GM23338 (cell line): ENCODE data around the gene INPP4B. TPM values are rescaled to one million over a fixed set of nuclear protein-coding genes. Genes with fewer than 3 reads are reported as not detected.

Experiments used
- ATAC-seq: fragments of 200-7000 bp; cut with Tn5 transposase; 3 replicates; pipeline ENCODE4 v1.9.1; 2020
- DNase-seq: peaks from one replicate; pipeline ENCODE4 v3.0.0-alpha.2; 2015; ENCODE audit warnings: low spot score
- H2AFZ ChIP-seq: fragments of 200-600 bp; sonication (generic); 2 replicates; pipeline ENCODE4 v1.8.0; 2016; ENCODE audit warnings: antibody characterized with exemption, mild to moderate bottlenecking, moderate library complexity
- H3F3A ChIP-seq: fragments of 200-600 bp; sonication (generic); replicated peaks from 2 replicates; pipeline ENCODE4 v1.8.0; 2017; ENCODE audit warnings: antibody characterized with exemption, mixed run types, low read depth
- H3K27ac ChIP-seq: fragments of 200-600 bp; sonication (generic); 2 replicates; pipeline ENCODE4 v1.6.1; 2016; ENCODE audit warnings: low read depth
- H3K27me3 ChIP-seq: fragments of 200-600 bp; sonication (generic); 2 replicates; pipeline ENCODE4 v1.8.0; 2016; ENCODE audit warnings: mild to moderate bottlenecking, mixed run types, moderate library complexity; ENCODE audit not compliant: insufficient read depth
- H3K36me3 ChIP-seq: fragments of 200-600 bp; sonication (generic); 2 replicates; pipeline ENCODE4 v1.8.0; 2016; ENCODE audit warnings: mild to moderate bottlenecking; ENCODE audit not compliant: insufficient read depth
- H3K4me1 ChIP-seq: fragments of 200-600 bp; sonication (generic); 2 replicates; pipeline ENCODE4 v1.8.0; 2016; ENCODE audit warnings: mild to moderate bottlenecking, moderate library complexity; ENCODE audit not compliant: insufficient read depth
- H3K4me2 ChIP-seq: fragments of 200-600 bp; sonication (generic); 2 replicates; pipeline ENCODE4 v1.7.1; 2017; ENCODE audit warnings: mixed run types
- H3K4me3 ChIP-seq: fragments of 200-600 bp; sonication (generic); 2 replicates; pipeline ENCODE4 v1.6.1; 2016; ENCODE audit warnings: mixed run types
- H3K79me2 ChIP-seq: fragments of 200-600 bp; sonication (generic); replicated peaks from 2 replicates; pipeline ENCODE4 v1.8.0; 2017; ENCODE audit warnings: mild to moderate bottlenecking; ENCODE audit not compliant: insufficient read depth
- H3K9me2 ChIP-seq: fragments of 200-600 bp; sonication (generic); 2 replicates; pipeline ENCODE4 v1.8.0; 2017; ENCODE audit not compliant: insufficient read depth
- H4K20me1 ChIP-seq: fragments of 200-600 bp; sonication (generic); replicated peaks from 2 replicates; pipeline ENCODE4 v1.8.0; 2017; ENCODE audit warnings: mild to moderate bottlenecking; ENCODE audit not compliant: insufficient read depth
- H3K27ac Mint-ChIP-seq: 2 replicates; pipeline ENCODE4 v1.8.0; 2020; ENCODE audit warnings: inconsistent platforms, mild to moderate bottlenecking, moderate library complexity, mixed read lengths
- H3K27me3 Mint-ChIP-seq: 3 replicates; pipeline ENCODE4 v1.8.0; 2022; ENCODE audit warnings: low read depth, mild to moderate bottlenecking, moderate library complexity, mixed read lengths, inconsistent platforms; ENCODE audit not compliant: insufficient read depth, poor library complexity
- H3K36me3 Mint-ChIP-seq: 3 replicates; pipeline ENCODE4 v1.8.0; 2021; ENCODE audit warnings: low read depth, mild to moderate bottlenecking, inconsistent platforms, moderate library complexity, mixed read lengths
- H3K4me1 Mint-ChIP-seq: 3 replicates; pipeline ENCODE4 v1.8.0; 2020; ENCODE audit warnings: mild to moderate bottlenecking, inconsistent platforms, mixed read lengths
- H3K4me3 Mint-ChIP-seq: 3 replicates; pipeline ENCODE4 v1.8.0; 2021; ENCODE audit warnings: moderate library complexity, mild to moderate bottlenecking, inconsistent platforms, mixed read lengths
- H3K9me3 Mint-ChIP-seq: 3 replicates; pipeline ENCODE4 v1.8.0; 2020; ENCODE audit warnings: moderate library complexity, mild to moderate bottlenecking, inconsistent platforms, mixed read lengths
- CREB1 ChIP-seq: fragments of 250-450 bp; sonication (Bioruptor Pico); IDR thresholded peaks from 2 replicates; pipeline ENCODE4 v1.5.0; 2020; ENCODE audit warnings: low read depth, mild to moderate bottlenecking, moderate library complexity
- EZH2 ChIP-seq: fragments of 200-600 bp; sonication (generic); IDR thresholded peaks from one replicate; pipeline ENCODE4 v1.8.0; 2017; ENCODE audit warnings: antibody characterized with exemption, mild to moderate bottlenecking, low read depth; ENCODE audit not compliant: unreplicated experiment
- NANOG ChIP-seq: IDR thresholded peaks from 2 replicates; pipeline ENCODE4 v1.6.1; 2016; ENCODE audit warnings: antibody characterized with exemption, borderline replicate concordance
- POLR2AphosphoS5 ChIP-seq: IDR thresholded peaks from 2 replicates; pipeline ENCODE4 v1.6.1; 2016; ENCODE audit warnings: antibody characterized with exemption, low read depth
- STAT1 ChIP-seq: IDR thresholded peaks from one replicate; pipeline ENCODE4 v1.6.1; 2016; ENCODE audit warnings: antibody characterized with exemption; ENCODE audit not compliant: unreplicated experiment
- ZNF114 ChIP-seq: fragments of 250-450 bp; sonication (Bioruptor Pico); IDR thresholded peaks from 2 replicates; pipeline ENCODE4 v1.5.0; 2020; ENCODE audit warnings: mild to moderate bottlenecking, moderate library complexity
- ZNF331 ChIP-seq: fragments of 250-450 bp; sonication (Bioruptor Pico); IDR thresholded peaks from 2 replicates; pipeline ENCODE4 v1.5.0; 2020; ENCODE audit warnings: low read depth, mild to moderate bottlenecking, moderate library complexity
- polyA plus RNA-seq: library from polyadenylated mRNA; unstranded; fragments of >200 nt; fragmentation: Nextera tagmentation; extraction: Ambion mirVana; gene quantifications from 2 replicates; pipeline ENCODE4 v1.2.1, GENCODE V29; 2016
- total RNA-seq: library from RNA; depleted of rRNA; stranded (reverse); fragments of >200 nt; shearing (Covaris generic); gene quantifications from 2 replicates; pipeline ENCODE4 v1.2.3, GENCODE V29; 2014
- TF ChIP-seq, protein P1 (sequence below), 2 experiments: fragments of 200-600 bp in 1 of 2; sonication (generic) in 1 of 2; conservative IDR thresholded peaks; 2 replicates each; pipeline versions ENCODE4 v1.5.1 to v1.6.1; 2016 to 2017; ENCODE audit warnings: antibody characterized with exemption in 2 of 2, low read depth in 2 of 2, mild to moderate bottlenecking in 2 of 2, moderate library complexity in 1 of 2
- TF ChIP-seq, protein P2 (sequence below): IDR thresholded peaks from one replicate; pipeline ENCODE4 v1.6.1; 2018; ENCODE audit warnings: antibody characterized with exemption; ENCODE audit not compliant: unreplicated experiment
- TF ChIP-seq, protein P3 (sequence below): fragments of 250-450 bp; sonication (Bioruptor Pico); IDR thresholded peaks from 2 replicates; pipeline ENCODE4 v1.5.0; 2020; ENCODE audit warnings: mild to moderate bottlenecking, moderate library complexity
- TF ChIP-seq, protein P4 (sequence below): IDR thresholded peaks from 2 replicates; pipeline ENCODE4 v1.6.1; 2016; ENCODE audit warnings: antibody characterized with exemption

Gene INPP4B
- total and polyA plus RNA-seq, 2 experiments from 2014 or later, result 0.11 to 0.14 TPM

DNA sequence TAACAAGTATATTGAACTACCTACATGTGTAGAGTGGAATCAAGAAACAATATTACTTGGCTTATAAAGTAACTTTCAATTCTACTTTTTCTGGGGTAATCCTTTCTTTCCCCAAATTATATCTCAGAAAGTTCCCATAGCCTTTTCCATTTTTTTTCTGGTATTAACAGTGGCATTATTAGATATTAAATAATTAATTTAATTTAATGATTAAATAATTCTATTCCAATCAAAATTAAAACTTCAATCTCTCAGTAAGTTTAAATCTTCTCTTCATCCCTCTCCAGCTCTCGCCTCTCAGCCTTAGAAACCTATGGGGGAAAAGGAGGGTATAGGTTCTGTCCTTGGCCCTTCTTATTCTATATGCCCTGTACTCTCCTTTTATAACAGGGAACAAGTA lies 262.4 kb downstream of the INPP4B start:
- Histone ChIP-seq H3K79me2 (no peaks in the 10 kb centered on the region), H4K20me1 (no peaks in the 10 kb centered on the region), H3K9me2 (no peaks in the 10 kb centered on the region), H3K27ac (no peak overlapping the region), H3F3A (no peaks in the 10 kb centered on the region), H3K27me3 (no peaks in the 10 kb centered on the region), H2AFZ (no peak overlapping the region), H3K36me3 (no peaks in the 10 kb centered on the region), H3K4me3 (no peak overlapping the region), H3K4me2 (no peak overlapping the region), H3K4me1 (no peaks in the 10 kb centered on the region)
- TF ChIP-seq CREB1 (CRISPR knock-in tag) (no peak), POLR2AphosphoS5 (no peak), NANOG (no peak), ZNF114 (no peak), STAT1 (no peak), EZH2 (no peak), ZNF331 (CRISPR knock-in tag) (no peak)
- TF ChIP-seq, protein P1, sequence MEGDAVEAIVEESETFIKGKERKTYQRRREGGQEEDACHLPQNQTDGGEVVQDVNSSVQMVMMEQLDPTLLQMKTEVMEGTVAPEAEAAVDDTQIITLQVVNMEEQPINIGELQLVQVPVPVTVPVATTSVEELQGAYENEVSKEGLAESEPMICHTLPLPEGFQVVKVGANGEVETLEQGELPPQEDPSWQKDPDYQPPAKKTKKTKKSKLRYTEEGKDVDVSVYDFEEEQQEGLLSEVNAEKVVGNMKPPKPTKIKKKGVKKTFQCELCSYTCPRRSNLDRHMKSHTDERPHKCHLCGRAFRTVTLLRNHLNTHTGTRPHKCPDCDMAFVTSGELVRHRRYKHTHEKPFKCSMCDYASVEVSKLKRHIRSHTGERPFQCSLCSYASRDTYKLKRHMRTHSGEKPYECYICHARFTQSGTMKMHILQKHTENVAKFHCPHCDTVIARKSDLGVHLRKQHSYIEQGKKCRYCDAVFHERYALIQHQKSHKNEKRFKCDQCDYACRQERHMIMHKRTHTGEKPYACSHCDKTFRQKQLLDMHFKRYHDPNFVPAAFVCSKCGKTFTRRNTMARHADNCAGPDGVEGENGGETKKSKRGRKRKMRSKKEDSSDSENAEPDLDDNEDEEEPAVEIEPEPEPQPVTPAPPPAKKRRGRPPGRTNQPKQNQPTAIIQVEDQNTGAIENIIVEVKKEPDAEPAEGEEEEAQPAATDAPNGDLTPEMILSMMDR (conservative IDR thresholded peaks at IDR 0.05; ENCODE audit: low read depth in 2 of 2), result no peak
- TF ChIP-seq, protein P2, sequence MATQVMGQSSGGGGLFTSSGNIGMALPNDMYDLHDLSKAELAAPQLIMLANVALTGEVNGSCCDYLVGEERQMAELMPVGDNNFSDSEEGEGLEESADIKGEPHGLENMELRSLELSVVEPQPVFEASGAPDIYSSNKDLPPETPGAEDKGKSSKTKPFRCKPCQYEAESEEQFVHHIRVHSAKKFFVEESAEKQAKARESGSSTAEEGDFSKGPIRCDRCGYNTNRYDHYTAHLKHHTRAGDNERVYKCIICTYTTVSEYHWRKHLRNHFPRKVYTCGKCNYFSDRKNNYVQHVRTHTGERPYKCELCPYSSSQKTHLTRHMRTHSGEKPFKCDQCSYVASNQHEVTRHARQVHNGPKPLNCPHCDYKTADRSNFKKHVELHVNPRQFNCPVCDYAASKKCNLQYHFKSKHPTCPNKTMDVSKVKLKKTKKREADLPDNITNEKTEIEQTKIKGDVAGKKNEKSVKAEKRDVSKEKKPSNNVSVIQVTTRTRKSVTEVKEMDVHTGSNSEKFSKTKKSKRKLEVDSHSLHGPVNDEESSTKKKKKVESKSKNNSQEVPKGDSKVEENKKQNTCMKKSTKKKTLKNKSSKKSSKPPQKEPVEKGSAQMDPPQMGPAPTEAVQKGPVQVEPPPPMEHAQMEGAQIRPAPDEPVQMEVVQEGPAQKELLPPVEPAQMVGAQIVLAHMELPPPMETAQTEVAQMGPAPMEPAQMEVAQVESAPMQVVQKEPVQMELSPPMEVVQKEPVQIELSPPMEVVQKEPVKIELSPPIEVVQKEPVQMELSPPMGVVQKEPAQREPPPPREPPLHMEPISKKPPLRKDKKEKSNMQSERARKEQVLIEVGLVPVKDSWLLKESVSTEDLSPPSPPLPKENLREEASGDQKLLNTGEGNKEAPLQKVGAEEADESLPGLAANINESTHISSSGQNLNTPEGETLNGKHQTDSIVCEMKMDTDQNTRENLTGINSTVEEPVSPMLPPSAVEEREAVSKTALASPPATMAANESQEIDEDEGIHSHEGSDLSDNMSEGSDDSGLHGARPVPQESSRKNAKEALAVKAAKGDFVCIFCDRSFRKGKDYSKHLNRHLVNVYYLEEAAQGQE, result no peak
- TF ChIP-seq, protein P3, sequence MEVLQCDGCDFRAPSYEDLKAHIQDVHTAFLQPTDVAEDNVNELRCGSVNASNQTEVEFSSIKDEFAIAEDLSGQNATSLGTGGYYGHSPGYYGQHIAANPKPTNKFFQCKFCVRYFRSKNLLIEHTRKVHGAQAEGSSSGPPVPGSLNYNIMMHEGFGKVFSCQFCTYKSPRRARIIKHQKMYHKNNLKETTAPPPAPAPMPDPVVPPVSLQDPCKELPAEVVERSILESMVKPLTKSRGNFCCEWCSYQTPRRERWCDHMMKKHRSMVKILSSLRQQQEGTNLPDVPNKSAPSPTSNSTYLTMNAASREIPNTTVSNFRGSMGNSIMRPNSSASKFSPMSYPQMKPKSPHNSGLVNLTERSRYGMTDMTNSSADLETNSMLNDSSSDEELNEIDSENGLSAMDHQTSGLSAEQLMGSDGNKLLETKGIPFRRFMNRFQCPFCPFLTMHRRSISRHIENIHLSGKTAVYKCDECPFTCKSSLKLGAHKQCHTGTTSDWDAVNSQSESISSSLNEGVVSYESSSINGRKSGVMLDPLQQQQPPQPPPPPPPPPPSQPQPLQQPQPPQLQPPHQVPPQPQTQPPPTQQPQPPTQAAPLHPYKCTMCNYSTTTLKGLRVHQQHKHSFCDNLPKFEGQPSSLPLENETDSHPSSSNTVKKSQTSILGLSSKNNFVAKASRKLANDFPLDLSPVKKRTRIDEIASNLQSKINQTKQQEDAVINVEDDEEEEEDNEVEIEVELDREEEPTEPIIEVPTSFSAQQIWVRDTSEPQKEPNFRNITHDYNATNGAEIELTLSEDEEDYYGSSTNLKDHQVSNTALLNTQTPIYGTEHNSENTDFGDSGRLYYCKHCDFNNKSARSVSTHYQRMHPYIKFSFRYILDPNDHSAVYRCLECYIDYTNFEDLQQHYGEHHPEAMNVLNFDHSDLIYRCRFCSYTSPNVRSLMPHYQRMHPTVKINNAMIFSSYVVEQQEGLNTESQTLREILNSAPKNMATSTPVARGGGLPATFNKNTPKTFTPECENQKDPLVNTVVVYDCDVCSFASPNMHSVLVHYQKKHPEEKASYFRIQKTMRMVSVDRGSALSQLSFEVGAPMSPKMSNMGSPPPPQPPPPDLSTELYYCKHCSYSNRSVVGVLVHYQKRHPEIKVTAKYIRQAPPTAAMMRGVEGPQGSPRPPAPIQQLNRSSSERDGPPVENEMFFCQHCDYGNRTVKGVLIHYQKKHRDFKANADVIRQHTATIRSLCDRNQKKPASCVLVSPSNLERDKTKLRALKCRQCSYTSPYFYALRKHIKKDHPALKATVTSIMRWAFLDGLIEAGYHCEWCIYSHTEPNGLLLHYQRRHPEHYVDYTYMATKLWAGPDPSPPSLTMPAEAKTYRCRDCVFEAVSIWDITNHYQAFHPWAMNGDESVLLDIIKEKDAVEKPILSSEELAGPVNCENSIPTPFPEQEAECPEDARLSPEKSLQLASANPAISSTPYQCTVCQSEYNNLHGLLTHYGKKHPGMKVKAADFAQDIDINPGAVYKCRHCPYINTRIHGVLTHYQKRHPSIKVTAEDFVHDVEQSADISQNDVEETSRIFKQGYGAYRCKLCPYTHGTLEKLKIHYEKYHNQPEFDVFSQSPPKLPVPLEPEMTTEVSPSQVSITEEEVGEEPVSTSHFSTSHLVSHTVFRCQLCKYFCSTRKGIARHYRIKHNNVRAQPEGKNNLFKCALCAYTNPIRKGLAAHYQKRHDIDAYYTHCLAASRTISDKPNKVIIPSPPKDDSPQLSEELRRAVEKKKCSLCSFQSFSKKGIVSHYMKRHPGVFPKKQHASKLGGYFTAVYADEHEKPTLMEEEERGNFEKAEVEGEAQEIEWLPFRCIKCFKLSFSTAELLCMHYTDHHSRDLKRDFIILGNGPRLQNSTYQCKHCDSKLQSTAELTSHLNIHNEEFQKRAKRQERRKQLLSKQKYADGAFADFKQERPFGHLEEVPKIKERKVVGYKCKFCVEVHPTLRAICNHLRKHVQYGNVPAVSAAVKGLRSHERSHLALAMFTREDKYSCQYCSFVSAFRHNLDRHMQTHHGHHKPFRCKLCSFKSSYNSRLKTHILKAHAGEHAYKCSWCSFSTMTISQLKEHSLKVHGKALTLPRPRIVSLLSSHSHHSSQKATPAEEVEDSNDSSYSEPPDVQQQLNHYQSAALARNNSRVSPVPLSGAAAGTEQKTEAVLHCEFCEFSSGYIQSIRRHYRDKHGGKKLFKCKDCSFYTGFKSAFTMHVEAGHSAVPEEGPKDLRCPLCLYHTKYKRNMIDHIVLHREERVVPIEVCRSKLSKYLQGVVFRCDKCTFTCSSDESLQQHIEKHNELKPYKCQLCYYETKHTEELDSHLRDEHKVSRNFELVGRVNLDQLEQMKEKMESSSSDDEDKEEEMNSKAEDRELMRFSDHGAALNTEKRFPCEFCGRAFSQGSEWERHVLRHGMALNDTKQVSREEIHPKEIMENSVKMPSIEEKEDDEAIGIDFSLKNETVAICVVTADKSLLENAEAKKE (CRISPR knock-in tag), result no peak
- TF ChIP-seq, protein P4, sequence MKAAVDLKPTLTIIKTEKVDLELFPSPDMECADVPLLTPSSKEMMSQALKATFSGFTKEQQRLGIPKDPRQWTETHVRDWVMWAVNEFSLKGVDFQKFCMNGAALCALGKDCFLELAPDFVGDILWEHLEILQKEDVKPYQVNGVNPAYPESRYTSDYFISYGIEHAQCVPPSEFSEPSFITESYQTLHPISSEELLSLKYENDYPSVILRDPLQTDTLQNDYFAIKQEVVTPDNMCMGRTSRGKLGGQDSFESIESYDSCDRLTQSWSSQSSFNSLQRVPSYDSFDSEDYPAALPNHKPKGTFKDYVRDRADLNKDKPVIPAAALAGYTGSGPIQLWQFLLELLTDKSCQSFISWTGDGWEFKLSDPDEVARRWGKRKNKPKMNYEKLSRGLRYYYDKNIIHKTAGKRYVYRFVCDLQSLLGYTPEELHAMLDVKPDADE, result no peak
- no peak for ATAC-seq
- Mint-ChIP-seq H3K9me3 (no peaks in the 10 kb centered on the region), H3K27me3 (no peaks in the 10 kb centered on the region), H3K27ac (no peak overlapping the region), H3K36me3 (no peaks in the 10 kb centered on the region), H3K4me1 (no peaks in the 10 kb centered on the region), H3K4me3 (no peak overlapping the region)
- DNase-seq, result no peak
